H54 (cell line): ENCODE data around the gene RGS8.

Experiments
- DNase-seq: peaks from one replicate; pipeline ENCODE4 v3.0.0; 2011; ENCODE audit warnings: low spot score, mixed read lengths; ENCODE audit not compliant: insufficient read length
- FAIRE-seq: peaks from 3 replicates; lab custom pipeline; 2011; peaks lifted over from hg19 to GRCh38; lab: Jason Lieb, UNC
- POLR2A ChIP-seq: IDR thresholded peaks from 2 replicates; pipeline ENCODE4 v1.6.1; 2011; ENCODE audit warnings: low read depth, mild to moderate bottlenecking, low read length

Gene RGS8, protein sequence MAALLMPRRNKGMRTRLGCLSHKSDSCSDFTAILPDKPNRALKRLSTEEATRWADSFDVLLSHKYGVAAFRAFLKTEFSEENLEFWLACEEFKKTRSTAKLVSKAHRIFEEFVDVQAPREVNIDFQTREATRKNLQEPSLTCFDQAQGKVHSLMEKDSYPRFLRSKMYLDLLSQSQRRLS

DNA sequence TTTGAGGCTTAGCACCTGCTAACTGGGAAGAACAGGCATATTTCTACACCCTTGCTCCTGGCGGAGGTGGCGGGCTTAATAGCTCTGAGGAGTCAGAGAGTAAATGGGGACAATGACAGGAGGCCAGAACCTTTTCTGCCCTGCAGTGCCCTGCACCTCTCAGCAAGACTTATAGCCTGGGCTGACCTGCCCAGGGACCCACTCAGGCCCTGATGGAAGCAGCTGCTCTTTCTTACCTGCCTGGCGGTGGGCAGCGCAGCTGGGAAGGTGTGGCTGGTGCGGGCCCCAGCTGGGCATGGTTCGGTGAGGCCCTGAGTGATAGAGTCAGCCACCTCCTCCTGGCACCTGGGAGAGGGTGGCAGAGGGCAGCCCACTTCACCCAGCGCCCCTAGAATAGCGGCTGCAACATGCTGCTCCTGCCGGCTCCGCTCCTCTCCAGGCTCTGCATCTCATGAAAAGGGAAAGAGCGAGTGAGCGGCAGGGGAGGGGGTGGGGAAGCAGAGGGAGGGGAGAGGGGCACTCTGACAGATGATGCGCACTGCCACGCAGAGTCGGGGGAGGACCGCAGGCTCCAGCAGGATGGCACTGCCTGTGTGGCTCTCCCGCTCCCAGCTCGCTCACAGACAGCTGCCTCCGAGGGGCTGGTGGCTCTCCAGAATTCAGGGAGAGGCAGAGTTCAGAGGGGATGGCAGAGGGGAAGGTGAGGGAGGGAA lies at the start of gene RGS8:
RGS8 (minus strand) TSS at position 472 of the 713 bp plus-strand sequence. CDS start 14,938 bp downstream, outside the sequence.
- FAIRE-seq: no peak
- DNase-seq: no peak
- TF ChIP-seq POLR2A: no peak

DNA sequence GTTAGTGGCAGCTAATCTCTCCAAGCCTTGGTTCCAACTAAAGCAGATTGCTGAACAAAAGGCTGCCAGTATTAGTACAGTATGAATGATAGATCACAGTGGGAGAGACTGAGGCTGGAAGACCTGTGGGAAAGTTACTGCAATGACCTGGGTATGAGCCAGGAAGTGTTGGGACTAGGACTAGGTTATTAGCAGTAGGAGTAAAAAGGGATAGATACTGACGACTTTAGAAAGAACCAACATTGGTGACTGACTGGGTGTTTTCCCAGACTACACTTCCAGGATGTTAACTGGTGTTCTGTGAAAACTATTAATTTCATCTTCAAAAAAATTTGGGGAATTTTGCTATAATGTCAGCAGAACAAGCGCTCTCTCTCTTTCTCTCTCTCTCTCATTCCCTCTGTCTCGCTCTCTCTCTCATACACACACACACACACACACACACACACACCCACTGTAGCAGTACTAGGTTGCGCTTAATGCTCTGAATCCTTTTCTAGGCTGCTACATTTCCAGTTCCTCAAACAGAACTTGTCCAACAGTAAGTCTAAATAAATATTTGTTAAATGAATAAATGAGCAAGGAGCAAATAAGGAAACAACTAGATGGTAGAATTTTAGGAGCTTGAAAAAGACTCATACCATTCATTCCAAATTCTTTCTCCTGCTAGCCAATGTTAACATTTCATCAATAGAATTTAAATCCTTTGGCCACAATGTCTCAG lies 47.6 kb upstream of the RGS8 start:
- no peak for DNase-seq
- no peak for TF ChIP-seq POLR2A
- FAIRE-seq: no peak

DNA sequence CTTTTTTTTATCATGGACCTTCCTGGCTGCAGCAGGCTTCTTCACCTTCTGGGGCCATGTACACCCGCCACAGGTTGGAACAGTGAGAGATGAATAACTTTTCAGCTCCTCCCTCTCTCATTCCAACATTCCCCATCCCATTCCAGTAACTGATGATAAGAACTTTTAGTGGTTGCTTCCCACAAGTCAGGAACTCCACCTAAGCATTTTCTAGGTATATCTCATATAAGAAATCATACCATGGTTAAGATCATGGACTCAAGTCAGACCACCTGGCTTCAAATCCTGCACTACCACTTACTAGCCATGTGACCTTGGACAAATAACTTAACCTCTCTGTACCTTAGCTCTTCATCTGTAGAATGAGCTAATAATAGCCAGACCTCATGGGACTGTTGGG lies 42.5 kb upstream of the RGS8 start:
- FAIRE-seq: no peak
- TF ChIP-seq POLR2A: no peak
- DNase-seq: no peak

DNA sequence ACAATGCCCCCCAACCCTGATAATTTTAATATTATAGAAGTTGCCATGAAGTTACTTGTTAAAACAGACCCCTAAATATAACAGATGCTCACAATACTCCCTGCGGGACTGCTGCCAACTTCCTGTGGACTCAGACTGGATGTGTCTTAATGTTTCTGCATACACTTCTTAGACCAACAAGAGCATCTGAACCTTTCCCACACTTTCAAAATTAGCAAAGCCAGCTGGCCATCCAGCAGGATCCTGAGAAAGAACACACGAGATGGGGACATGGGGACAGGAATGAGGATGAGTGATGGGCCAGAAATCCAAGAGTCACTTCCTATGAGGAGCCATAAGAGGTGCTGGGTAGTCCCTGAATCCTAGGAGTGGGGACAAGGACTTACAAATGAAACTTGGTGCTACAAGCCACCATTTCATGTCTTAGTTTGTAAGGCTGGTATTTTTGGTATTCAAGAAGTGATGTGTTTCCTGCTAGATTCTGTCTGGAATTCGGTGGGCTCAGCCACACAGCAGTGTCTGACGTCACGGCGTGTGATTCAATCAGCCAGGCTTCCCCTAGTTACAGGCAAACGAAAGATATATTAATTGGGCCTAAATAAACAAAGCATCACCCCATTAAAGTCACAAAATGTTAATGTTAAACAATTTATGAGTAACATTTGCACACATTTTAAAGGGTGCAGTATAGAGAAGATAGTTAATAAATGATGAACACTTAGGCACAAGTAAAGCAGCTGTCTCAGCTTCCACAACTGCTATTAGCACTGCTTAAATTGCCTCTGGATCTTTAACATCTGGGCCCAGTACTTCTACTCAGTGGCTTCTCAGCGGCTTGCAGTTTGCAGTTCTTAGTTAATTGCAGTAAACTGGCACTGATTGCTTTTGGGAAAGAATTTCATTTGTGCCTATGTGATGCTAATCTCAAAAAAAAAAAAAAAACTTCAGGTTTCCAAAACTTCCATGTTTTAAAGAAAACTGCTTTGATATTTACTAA lies 41.2 kb upstream of the RGS8 start:
- no peak for FAIRE-seq
- no peak for DNase-seq

DNA sequence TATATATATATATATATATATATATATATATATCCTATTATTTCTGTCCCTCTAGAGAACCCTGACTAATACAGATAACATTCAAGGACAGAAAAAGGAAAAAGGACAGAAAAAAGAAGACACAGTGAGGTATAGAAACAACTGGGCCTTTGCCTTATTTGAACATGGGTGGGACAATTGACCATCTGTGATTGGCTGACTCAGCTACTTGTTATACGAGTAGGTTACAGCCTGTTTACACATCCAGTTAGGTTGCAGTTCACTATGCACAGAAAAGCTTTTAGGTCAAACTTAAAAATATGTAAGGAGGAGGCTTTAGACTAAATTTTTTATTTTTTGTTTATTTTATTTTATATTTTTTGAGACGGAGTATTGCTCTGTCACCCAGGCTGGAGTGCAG lies 39.8 kb upstream of the RGS8 start:
- no peak for TF ChIP-seq POLR2A
- no peak for DNase-seq
- no peak for FAIRE-seq

More for the DNA sequence above, 41.2 kb upstream of the RGS8 start:
- TF ChIP-seq POLR2A: no peak

DNA sequence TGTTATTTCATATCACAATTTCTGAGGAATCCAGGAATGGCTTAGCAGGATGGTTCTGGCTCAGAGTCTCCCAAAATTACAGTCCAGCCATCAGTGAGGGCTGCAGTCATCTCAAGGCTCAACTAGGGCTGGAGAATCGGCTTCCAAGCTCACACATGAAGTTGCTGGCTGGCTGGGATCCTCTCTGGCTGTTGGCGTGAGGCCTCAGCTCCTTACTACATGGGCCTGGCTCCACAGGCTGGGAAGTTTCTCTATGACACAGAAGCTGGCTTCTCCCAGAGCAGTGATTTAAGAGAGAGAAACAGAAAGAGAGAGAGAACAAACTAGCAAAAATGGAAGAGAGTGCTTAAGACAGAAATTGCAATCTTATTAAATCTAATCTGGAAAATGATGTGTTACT lies 38.8 kb upstream of the RGS8 start:
- no peak for FAIRE-seq
- no peak for DNase-seq
- TF ChIP-seq POLR2A: no peak

DNA sequence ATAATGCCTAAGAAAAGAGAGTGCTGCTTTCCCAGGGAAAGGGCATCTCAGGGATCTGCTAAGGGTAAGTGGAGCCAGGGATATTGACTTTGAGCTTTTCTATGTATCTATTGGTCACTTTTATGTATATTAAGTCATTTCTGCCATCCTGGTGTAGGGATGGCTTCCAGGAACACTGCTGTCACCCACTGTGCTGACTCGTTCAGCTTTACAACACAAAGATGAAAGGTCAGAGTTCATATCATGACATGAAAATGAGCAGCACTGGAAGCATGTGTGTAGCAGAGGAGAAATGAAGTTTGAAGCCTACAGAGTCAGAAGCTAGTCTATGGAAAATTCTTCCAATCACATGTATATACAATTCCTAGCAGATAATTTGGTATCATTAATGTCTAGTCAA lies 37.1 kb upstream of the RGS8 start:
- TF ChIP-seq POLR2A: no peak

DNA sequence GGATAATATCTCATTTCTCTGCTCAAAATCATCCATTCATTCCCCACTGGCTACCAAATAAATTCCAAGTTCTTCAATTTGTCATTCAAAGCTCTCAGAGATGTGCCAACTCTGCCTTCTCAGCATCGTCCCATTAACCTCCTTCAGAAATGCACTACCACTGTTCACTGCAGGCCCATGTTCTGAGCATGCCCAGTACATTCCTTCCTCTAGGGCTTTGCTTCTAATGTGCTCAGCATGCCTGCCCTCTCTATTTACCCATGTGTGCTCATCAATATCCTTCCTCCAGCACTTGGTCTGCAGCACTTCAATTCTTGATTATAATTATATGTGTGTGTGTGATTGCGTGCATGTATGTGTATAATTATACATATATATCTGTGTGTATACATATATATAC lies 36.1 kb upstream of the RGS8 start:
- FAIRE-seq: no peak

More for the DNA sequence above, 37.1 kb upstream of the RGS8 start:
- DNase-seq (no peak), FAIRE-seq (no peak)

DNA sequence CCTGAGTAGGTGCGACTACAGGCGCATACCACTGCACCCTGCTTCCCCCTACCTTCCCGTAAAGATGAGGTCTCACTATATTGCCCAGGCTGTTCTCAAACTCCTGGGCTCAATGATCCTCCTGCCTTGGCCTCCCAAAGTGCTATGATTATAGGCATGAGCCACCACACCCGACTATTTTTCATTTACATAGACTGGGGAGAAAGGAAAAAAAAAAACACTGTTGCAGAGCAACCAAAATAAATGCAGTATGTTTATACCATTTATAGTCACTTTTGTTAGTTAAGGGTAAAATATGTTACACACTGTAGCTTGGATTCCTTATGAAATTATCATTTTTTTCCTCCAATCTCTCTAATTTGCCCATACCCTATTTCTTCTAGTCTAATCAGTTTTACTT lies 35.2 kb upstream of the RGS8 start:
- no peak for DNase-seq
- no peak for TF ChIP-seq POLR2A
- no peak for FAIRE-seq

More for the DNA sequence above, 36.1 kb upstream of the RGS8 start:
- TF ChIP-seq POLR2A: no peak
- DNase-seq: no peak

DNA sequence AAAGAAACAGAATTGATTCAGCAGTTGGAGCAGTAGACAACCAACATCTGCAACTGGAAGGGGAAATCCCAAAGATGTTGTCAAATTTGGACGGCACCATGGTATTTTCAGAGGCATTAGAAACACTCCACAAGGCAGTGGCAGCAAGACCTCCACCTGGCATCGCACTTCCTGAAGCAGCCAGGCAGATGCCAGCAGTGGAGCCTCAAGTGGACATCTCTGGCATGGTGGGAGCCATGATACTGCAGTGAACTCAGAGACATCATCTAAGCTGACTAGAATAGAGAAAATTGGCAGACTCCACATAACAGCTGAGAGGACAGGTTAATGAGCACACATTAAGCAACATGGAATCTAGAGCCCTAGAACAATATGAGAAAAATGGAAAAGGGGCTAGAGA lies 33.9 kb upstream of the RGS8 start:
- DNase-seq: no peak
- no peak for TF ChIP-seq POLR2A
- no peak for FAIRE-seq

DNA sequence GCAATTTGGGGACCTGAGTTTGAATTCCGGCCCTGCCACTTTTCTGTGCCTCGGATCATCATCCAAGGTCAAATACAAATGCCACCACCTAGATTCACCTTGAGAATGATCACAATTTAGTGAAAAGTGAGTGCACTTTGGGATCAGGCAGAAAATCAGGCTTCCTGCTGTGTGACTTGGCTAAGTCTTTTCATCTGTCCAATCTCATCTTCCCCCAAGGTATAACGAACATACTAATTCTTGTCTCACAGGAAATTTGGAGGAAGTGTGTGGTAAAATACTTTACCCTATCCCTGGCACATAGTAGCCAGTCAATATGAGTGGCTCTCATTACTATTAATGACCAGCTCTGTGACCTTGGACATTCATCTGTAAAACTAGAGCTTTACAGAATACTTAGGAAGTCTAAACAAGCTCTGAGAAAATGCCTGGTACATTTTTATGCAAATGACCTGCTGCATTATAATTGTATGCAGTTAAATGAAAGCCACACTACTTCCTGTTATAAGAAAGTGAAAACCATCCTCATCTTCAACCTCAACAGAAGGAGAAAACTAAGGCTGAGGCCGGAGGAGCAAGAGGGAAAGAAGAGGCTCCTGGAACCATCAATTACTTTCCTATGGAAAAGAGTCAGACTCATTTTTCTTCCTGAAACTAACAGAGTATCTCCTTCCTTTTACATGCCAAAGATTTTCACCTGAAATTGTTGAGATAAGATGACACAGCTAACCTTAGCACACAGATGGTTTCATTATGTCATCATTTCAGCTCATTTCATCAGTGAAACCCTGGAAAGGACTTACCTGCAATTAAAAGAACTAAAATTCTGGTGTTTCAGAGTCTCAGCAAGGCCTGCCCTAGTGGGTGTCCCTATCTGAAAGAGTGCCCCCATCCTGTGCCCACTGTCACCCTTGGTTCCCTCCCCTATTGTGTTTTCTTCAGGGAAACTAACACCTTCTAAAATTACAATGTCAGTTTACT lies 32.6 kb upstream of the RGS8 start:
- no peak for TF ChIP-seq POLR2A
- DNase-seq (no peak), FAIRE-seq (no peak)

DNA sequence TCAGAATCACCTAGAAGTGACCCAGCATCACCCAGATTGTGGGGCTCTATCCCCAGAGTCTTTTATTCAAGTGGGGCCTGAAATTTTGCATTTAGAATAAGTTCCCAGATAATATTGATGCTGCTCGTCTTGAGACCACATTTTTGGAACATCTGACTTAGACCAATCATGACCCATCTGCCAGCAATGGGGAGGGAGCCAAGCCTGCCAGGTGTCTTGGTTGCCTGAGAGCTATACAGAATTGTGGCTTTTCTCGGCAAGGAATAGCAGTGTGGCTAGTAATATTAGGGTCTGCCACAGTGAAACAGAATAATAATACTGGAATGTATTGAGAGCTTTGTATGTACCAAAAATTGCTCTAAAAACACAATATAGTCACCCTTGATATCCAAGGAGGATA lies 31.1 kb upstream of the RGS8 start:
- no peak for TF ChIP-seq POLR2A
- DNase-seq: no peak
- no peak for FAIRE-seq

DNA sequence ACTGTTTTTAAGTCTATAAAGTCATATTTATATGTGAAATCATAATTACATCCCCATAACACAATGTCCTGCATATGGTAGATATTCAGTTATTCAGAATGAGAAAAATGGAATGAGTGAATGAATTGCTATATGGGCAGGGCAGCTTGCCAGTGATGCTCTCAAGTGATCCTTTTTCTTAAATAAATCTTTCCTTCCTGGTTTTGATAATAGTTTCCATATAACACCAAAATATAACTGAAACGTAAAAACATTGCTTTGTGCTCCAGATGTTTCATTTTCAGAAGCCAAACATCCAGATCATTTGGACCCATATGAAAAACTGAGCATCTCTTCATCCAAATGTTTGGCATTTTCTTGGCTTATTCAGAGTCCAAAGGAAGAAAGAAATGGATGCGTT lies 30.2 kb upstream of the RGS8 start:
- no peak for FAIRE-seq

More for the DNA sequence above, 30.2 kb upstream of the RGS8 start:
- no peak for TF ChIP-seq POLR2A
- DNase-seq: no peak
